Islet of Langerhans (tissue), 1 donor: Measurements from ENCODE around the gene NACC1.

Experiments
- FAIRE-seq: peaks from one replicate; lab custom pipeline; 2011; peaks lifted over from hg19 to GRCh38; lab: Jason Lieb, UNC

The NACC1 gene

GRCh38 chr19:13100031-13100588 is 18.0 kb upstream of the NACC1 start:
- no peak for FAIRE-seq

DNA sequence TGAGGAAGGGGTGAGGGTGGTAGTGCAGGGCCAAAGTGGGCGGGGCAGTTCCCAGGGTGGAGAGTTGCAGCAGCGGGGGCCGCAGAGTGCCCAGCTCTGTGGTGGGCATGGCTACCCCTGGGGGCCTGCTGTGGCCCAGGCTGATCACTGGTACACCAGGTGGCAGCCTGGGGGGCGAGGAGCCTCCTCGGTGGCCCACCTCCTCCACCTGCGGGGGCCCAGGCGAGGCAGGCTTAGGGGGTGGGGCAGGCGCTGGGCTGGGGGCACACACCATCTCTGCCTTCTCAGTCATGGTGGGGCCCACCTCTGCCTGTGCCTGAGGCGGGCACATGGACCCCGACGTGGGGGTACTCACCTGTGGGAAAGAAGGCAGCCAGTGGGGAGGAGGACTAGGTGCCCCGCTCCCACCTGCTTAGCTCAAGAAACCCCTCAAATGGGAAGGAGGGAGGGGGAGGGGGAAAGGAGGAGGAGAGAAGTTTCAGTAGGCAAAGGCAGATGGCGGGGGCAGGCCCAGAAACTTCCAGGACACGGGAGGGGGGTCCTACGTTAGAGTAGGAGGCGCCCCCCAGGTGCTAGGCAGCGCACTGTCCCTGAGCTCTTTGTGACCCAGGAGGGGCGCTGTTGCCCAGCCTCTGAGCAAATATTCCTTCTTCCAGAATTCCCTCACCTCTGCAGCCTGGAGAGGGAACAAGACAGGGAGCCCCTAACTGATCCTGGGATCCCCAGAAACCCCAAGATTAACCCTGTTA is 17.0 kb upstream of the NACC1 start:
- FAIRE-seq: no peak

DNA sequence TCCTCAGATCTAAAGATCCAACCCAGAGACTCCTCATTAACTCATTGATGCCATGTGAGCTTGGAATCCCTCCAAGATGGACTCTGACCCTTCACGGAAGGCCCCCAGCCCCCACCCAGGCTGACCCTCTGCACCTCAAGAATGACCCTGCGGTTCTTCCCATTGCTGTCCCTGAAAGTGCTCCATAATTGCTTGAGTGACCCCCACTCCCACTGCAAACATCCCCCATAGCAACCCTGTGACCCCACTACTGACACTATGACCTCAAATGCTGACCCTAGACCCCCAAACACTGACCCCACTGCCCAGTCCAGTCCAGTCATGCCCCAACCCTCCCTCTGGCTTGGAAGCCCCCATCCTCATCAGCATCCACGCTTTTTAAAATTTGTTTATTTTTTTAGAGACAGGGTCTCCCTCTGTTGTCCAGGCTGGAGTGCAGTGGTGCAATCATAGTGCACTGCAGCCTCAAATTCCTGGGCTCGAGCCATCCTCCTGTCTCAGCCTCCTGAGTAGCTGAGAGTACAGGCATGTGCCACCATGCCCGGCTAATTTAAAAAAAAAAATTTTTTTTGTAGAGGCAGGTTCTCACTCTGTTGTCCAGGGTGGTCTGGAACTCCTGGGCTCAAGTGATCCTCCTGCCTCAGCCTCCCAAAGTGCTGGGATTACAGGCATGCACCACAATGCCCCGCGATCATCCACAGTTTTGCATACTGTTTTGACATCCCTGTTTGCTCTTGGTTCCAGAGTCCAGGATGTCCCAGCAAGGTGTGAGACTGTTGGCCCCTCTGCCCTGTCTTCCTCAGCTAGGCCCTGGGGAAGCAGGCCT is 16.3 kb upstream of the NACC1 start:
- no peak for FAIRE-seq

GRCh38 chr19:13102416-13102665 is 15.7 kb upstream of the NACC1 start:
- FAIRE-seq: no peak

DNA sequence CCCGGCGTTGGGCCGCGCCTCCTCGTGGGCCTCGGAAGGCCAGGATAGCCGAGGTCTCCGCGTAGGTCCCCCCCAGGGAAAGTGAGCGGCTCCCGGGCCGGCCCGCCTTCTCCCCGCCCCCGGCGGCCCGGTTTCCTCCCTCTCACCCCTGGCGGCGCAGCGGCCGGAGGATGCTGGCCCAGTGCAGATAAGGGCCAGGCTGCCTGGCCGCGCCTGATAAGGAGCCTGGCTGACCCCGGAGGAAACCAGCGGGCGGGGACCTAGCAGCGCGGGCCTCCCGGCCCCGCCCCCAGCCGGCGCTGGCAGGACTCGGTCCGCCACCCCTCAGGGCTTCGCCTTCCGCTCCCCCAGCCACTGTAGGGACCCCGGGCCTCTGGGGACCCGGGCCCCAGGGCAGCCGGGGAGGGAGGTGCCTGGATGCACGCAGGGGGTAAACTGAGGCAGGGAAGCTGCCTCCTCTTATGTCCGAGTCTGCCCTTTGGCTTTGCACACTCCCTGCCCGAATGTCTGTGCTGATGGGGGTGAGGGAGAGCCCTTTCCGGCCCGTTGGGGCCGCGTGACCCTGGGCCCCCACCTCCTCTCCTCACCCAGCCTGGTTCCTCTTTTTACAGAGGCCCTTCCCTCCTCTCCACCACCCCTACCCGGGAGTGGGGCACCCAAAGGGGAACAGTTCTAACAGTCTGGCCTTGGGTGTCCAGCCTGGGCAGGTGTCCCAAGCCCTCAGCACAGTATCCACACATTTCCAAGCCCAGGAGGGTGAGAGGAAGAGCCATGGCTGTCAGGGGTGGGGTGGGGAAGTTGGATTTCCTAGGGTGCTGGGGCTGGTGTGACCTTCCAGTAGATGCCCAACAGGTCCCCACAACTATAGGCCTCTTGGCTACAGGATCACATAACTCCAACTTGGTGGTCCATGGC is 15.1 kb upstream of the NACC1 start, which contains the start of gene LYL1:
Gene LYL1, minus strand, starts transcription at position 193 of the 915 bp plus-strand sequence. CDS start 1,687 bp downstream, outside the sequence.
- no peak for FAIRE-seq

- FAIRE-seq: no peak
Observed at GRCh38 chr19:13103581-13104359, 14.3 kb upstream of the NACC1 start.

- FAIRE-seq: no peak
Observed at GRCh38 chr19:13104360-13104847, 13.7 kb upstream of the NACC1 start.

DNA sequence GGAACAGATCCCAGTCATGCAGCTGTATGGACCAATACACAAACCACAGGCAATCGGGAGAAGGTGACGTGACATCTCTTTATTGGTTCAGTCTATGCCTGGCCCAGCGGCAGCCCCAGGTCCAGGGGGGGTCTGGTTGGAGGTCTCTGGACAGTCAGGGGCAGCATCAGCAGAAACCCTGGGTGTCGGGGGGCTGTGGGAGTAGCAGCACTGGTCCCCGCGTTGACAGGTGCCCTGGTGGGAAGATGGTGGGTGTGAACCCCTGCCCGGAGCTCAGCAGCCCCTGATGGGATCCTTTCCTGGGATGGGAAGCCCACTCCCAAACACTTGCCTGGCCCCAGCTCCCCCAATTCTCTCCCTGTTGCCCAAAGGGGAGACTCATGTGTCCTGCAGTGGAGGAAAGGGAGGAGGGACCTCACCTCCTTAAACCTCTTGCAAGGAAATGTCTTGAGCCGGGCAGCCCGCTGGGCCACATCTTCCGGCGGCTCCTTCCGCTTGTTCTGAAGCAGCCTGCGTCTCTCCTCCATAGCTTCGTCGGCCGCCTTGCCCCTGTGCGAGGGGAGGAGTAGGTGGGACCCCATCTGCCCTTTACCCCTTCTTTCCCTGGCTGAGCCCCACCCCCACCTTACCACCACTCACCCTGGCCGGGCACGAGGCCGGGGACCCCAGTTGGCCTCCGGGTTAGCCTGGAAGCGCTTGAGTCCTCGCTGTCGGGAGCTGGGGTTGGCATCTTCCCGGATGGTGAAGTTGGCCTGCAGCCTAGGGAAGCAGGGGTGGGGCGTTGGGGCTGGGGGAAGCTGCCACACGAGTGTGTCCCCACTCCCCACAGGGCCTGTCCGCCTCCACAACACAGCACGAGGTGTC is 13.0 kb upstream of the NACC1 start:
- no peak for FAIRE-seq

DNA sequence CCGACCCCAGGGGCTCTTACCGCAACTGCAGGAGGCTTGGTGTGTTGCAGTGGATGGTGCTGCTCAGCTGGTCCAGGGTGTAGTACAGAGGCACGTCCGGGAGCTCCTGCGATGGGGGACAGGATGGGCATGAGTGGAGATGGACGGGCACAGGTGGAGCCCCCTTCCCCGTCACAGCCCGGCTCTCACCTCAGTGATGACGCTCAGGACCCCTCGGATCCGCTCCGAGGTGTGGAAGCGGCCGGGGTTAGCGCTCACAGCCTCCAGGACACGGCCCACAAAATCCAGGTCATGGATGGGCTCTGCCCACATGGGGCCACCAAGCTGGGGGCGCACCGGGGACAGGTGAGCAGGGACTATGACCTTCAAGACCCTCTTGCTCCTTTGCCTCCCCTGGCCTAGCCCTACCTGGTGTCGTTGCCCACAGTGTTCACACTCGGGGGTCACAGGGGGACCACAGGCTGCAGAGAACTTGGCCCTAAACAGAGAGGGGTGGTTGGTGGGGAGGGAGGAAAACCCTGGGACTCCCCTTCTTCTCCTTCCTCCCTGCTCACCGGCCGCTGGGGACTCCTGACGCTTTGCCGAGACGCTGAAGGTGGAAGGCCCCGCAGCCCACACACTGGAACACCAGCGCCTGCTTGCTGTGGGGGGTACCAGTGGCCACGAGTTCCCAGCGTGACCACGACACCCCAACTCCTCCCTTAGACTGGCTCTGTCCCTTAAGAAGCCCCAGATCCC is 8.5 kb upstream of the NACC1 start:
- no peak for FAIRE-seq

- no peak for FAIRE-seq
Observed at GRCh38 chr19:13110099-13110610, 7.9 kb upstream of the NACC1 start.

DNA sequence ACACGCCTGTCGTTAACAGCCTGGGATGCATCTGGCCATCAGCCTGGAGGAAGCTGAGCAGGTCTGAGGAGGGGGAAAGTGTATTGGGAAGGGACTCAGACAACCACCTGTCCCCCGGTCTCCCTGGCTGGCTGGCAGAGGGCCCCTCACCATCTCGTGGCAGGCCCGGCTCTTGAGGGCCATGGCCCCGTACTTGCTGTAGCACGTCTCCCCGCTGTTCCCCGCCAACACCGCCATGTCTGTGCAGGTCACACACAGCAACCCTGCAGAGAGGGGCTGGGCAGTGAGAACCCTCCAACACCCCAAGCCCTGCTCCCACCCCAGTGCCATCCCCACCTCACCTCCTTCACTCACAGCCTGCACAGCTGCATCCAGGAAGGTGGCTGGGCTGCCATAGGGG is 5.5 kb upstream of the NACC1 start:
- no peak for FAIRE-seq

DNA sequence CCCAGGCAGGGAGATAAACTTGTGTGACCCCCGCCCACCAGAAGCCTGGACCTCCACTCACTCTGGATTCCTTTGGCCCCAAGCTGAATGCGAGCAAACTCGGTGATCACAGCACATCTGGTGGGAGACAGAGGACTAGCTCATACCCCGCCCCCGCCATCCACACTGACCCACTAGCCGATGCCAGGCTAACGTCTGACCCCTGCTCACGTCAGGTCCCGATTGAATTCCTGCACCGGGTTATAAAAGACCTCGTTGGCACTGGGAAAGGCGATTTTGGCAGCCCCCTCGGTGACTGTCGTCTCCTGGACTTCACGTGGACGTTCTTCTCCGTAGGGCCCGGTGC is 2.2 kb upstream of the NACC1 start:
- FAIRE-seq: no peak

GRCh38 chr19:13116282-13117175 is 1.5 kb upstream of the NACC1 start, which contains the start of gene TRMT1:
Gene TRMT1, minus strand, starts transcription at chr19:13116740. Its CDS starts 341 bp downstream, at chr19:13116399.
- FAIRE-seq: no peak

DNA sequence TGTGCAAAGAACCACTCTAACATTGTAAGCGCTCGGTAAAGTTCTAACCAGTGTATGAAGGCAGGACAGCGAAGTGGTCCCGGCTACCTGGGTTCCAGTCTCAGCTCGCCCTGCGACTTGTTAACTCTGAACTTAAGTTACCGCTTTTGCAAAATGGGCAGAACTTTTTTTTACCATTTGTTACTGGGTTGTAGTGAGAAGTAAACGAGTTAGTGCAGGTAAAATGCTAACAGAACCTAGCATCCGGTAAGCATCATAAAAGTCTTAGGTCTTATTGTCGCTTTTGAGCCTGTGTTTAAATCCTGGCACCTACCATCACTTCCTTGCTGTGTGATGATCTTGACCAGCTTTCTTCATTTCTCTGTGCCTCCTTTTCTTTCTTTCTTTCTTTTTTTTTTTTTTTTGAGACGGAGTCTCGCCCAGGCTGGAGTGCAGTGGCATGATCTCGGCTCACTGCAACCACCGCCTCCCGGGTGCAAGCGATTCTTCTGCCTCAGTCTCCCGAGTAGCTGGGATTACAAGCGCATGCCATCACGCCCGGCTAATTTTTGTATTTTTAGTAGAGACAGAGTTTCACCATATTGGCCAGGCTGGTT is 790 bp upstream of the NACC1 start:
- no peak for FAIRE-seq

- no peak for FAIRE-seq
Observed at GRCh38 chr19:13118424-13119193, 545 bp downstream of the NACC1 start.

DNA sequence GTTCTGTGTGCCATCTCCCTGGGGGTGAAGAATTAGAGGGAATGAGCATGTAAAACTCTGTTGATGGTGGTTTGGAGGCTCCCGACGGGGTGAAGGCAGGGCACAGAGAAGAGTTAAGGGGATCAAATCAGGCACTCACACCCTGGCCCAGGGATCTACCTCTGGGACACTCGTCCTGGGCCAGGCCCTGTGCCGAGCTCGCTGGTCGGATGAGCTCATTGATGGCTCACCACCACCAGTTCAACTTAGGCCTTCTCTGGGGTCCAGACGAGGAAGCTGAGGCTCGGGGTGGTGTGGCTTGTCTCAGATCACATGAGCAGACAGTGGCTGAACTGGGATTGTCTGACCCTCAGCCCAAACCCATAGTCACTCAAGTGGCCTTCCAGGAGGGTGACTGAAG is 1.6 kb downstream of the NACC1 start:
- FAIRE-seq: no peak

DNA sequence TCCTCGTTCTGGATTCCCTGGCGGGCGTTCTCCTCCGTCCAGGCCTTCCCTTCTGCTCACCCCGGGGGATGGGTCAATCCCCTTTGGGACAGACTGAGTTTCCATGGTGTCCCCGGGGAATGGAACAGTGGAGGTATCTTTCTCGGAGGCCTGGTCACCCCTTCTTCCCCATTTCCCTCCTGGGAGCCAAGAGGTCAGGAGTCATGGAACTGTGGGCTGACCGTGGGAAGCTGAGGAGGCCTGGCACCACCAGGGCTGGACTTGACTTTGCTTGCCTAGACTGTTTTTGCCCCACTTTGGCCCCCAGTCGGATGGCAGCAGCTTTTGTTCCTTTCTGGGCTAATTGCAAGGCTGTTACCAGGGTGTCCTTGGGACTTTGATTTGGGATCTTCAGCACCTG is 2.0 kb downstream of the NACC1 start:
- no peak for FAIRE-seq
